ENCODE measurements around the gene ENHO.

DNA sequence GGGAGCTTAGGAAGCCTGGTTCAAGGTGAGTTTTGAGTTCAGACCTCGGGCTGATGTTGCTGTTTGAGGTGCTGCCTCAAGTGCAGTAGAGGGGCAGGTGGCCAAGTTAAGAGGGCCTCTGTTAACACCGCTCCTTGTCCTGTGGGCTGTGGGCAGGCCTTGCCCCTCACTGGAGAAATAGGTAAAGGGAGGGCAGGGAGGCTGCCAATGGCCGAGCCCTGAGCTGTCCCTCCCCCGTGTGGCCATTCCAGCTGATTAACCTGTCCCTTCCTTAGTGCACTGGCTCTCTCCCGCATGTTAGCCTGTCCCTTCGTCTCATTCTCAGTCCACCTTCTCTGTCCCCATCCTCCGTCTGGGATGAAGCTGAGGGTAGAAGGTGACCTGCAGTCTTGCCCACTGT is 45.3 kb upstream of the ENHO start:
- TF ChIP-seq, protein P1, sequence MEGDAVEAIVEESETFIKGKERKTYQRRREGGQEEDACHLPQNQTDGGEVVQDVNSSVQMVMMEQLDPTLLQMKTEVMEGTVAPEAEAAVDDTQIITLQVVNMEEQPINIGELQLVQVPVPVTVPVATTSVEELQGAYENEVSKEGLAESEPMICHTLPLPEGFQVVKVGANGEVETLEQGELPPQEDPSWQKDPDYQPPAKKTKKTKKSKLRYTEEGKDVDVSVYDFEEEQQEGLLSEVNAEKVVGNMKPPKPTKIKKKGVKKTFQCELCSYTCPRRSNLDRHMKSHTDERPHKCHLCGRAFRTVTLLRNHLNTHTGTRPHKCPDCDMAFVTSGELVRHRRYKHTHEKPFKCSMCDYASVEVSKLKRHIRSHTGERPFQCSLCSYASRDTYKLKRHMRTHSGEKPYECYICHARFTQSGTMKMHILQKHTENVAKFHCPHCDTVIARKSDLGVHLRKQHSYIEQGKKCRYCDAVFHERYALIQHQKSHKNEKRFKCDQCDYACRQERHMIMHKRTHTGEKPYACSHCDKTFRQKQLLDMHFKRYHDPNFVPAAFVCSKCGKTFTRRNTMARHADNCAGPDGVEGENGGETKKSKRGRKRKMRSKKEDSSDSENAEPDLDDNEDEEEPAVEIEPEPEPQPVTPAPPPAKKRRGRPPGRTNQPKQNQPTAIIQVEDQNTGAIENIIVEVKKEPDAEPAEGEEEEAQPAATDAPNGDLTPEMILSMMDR (IDR thresholded peaks at IDR 0.05), result no peak
- no peak for TF ChIP-seq POLR2A (IDR thresholded peaks at IDR 0.05)

Measured in testis (tissue), 2 donors.